BLaER1 treated with 17β-estradiol and CSF1 and Interleukin-3, amounts not matched to agents 10 nM and 100 nM (cell line): ENCODE results near the gene CEACAM19.
"Not testable (repeated sequence)": the region's sequence is repeated elsewhere in the genome, so short reads cannot be mapped to it uniquely, and the experiment has no call there.

Source experiments
- H3K27ac ChIP-seq, 11 experiments: shearing (Covaris generic); formaldehyde crosslinking; 2 replicates each; pipeline ENCODE4 v1.8.1; 2022
- H3K27me3 ChIP-seq, 11 experiments: shearing (Covaris generic); formaldehyde crosslinking; 2 replicates each; pipeline ENCODE4 v1.8.1; 2022
- H3K36me3 ChIP-seq, 11 experiments: shearing (Covaris generic); formaldehyde crosslinking; 2 replicates each; pipeline ENCODE4 v1.8.1; 2022
- H3K4me1 ChIP-seq, 10 experiments: shearing (Covaris generic); formaldehyde crosslinking; 2 replicates each; pipeline ENCODE4 v1.8.1; 2022
- H3K4me2 ChIP-seq, 11 experiments: shearing (Covaris generic); formaldehyde crosslinking; 2 replicates each; pipeline ENCODE4 v1.8.1; 2022
- H3K4me3 ChIP-seq, 10 experiments: shearing (Covaris generic); formaldehyde crosslinking; 2 replicates each; pipeline ENCODE4 v1.8.1; 2022
- H3K9ac ChIP-seq, 11 experiments: shearing (Covaris generic); formaldehyde crosslinking; 2 replicates each; pipeline ENCODE4 v1.8.1; 2022
- H3K9me3 ChIP-seq, 11 experiments: shearing (Covaris generic); formaldehyde crosslinking; replicated peaks in 1 of 11; 2 replicates each; pipeline ENCODE4 v1.8.1; 2022
- H4K20me1 ChIP-seq, 11 experiments: shearing (Covaris generic); formaldehyde crosslinking; 2 replicates each; pipeline ENCODE4 v1.8.1; 2022
- Cebpa-rat ChIP-seq, 11 experiments: shearing (Covaris generic); IDR thresholded peaks; 2 replicates each; pipeline ENCODE4 v1.8.1; 2022

The CEACAM19 gene

GRCh38 chr19:44700547-44700946, 29.3 kb downstream of the CEACAM19 start:
- Histone ChIP-seq H3K27me3 (0 out of 22 replicates have a peak, but pooled peaks cover 0 to 4% (median 0%) of the 10 kb centered on the region in 11 experiments), H3K4me3 (no peak overlapping the region), H3K4me1 (peaks cover 12 to 27% (median 23%) of the 10 kb centered on the region in 10 experiments), H4K20me1 (no peaks in the 10 kb centered on the region), H3K36me3 (no peaks in the 10 kb centered on the region), H3K27ac (no peak overlapping the region), H3K9me3 (no peaks in the 10 kb centered on the region), H3K4me2 (no peak overlapping the region), H3K9ac (no peak overlapping the region)
- no peak for TF ChIP-seq Cebpa-rat (IDR thresholded peaks at IDR 0.05)

- H3K4me2 ChIP-seq, result no peak overlapping the region
- 0 out of 22 replicates have a peak, but pooled peaks cover 0 to 4% (median 0%) of the 10 kb centered on the region in 11 experiments for H3K27me3 ChIP-seq
- H3K9me3 ChIP-seq, result no peaks in the 10 kb centered on the region
- TF ChIP-seq Cebpa-rat (IDR thresholded peaks at IDR 0.05), result no peak
- H3K9ac ChIP-seq, result no peak overlapping the region
- no peaks in the 10 kb centered on the region for H4K20me1 ChIP-seq
- no peaks in the 10 kb centered on the region for H3K36me3 ChIP-seq
- H3K4me1 ChIP-seq, result peaks cover 12 to 24% (median 21%) of the 10 kb centered on the region in 10 experiments
- H3K4me3 ChIP-seq, result no peak overlapping the region
- H3K27ac ChIP-seq, result no peak overlapping the region
These were observed 29.9 kb downstream of the CEACAM19 start for GRCh38 chr19:44701228-44701627.

GRCh38 chr19:44702551-44703176, 31.4 kb downstream of the CEACAM19 start:
- no peaks in the 10 kb centered on the region for H3K9me3 ChIP-seq
- H3K27ac ChIP-seq, result no peak overlapping the region
- H3K9ac ChIP-seq, result no peak overlapping the region
- no peaks in the 10 kb centered on the region for H3K36me3 ChIP-seq
- TF ChIP-seq Cebpa-rat (IDR thresholded peaks at IDR 0.05), result no peak
- H3K4me1 ChIP-seq, result peaks cover 3 to 12% (median 10%) of the 10 kb centered on the region in 10 experiments
- no peak overlapping the region for H3K4me2 ChIP-seq
- H4K20me1 ChIP-seq, result no peaks in the 10 kb centered on the region
- no peaks in the 10 kb centered on the region for H3K27me3 ChIP-seq
- H3K4me3 ChIP-seq, result no peak overlapping the region

- Histone ChIP-seq H3K4me2 (no peak overlapping the region), H3K36me3 (no peaks in the 10 kb centered on the region), H3K9ac (no peak overlapping the region), H3K4me1 (peaks cover 0 to 3% (median 1%) of the 10 kb centered on the region in 10 experiments; a peak in 6 of 20 replicates), H3K4me3 (no peak overlapping the region), H3K9me3 (no peaks in the 10 kb centered on the region), H3K27ac (no peak overlapping the region), H4K20me1 (no peaks in the 10 kb centered on the region), H3K27me3 (no peaks in the 10 kb centered on the region)
- no peak for TF ChIP-seq Cebpa-rat (IDR thresholded peaks at IDR 0.05)
These were observed 32.2 kb downstream of the CEACAM19 start for GRCh38 chr19:44703336-44704078.

- Histone ChIP-seq H3K27ac (no peak overlapping the region), H4K20me1 (no peaks in the 10 kb centered on the region), H3K36me3 (no peaks in the 10 kb centered on the region), H3K9me3 (no peaks in the 10 kb centered on the region), H3K4me3 (no peak overlapping the region), H3K4me2 (no peak overlapping the region), H3K9ac (no peak overlapping the region), H3K27me3 (no peaks in the 10 kb centered on the region), H3K4me1 (peaks cover 0 to 3% (median 1%) of the 10 kb centered on the region in 10 experiments; a peak in 7 of 20 replicates)
- TF ChIP-seq Cebpa-rat (IDR thresholded peaks at IDR 0.05), result no peak
These were observed 33.7 kb downstream of the CEACAM19 start for GRCh38 chr19:44704982-44705381.

- Histone ChIP-seq H3K27me3 (no peaks in the 10 kb centered on the region), H3K9ac (no peak overlapping the region), H3K9me3 (no peaks in the 10 kb centered on the region), H3K27ac (no peak overlapping the region), H3K36me3 (no peaks in the 10 kb centered on the region), H3K4me3 (no peak overlapping the region), H3K4me1 (peaks cover 0 to 9% (median 7%) of the 10 kb centered on the region in 10 experiments; a peak in 17 of 20 replicates), H3K4me2 (no peak overlapping the region), H4K20me1 (no peaks in the 10 kb centered on the region)
- no peak for TF ChIP-seq Cebpa-rat (IDR thresholded peaks at IDR 0.05)
These were observed 34.3 kb downstream of the CEACAM19 start for GRCh38 chr19:44705502-44706010.

- no peaks in the 10 kb centered on the region for H3K27me3 ChIP-seq
- H4K20me1 ChIP-seq, result no peaks in the 10 kb centered on the region
- H3K4me3 ChIP-seq, result no peak overlapping the region
- H3K4me2 ChIP-seq, result no peak overlapping the region
- no peak overlapping the region for H3K27ac ChIP-seq
- H3K4me1 ChIP-seq, result peaks cover 0 to 15% (median 11%) of the 10 kb centered on the region in 10 experiments; a peak in 17 of 20 replicates
- H3K9me3 ChIP-seq, result no peaks in the 10 kb centered on the region
- no peaks in the 10 kb centered on the region for H3K36me3 ChIP-seq
- H3K9ac ChIP-seq, result no peak overlapping the region
- TF ChIP-seq Cebpa-rat (IDR thresholded peaks at IDR 0.05), result no peak
These were observed 35.4 kb downstream of the CEACAM19 start for GRCh38 chr19:44706506-44707236.

GRCh38 chr19:44707794-44708193, 36.5 kb downstream of the CEACAM19 start:
- Histone ChIP-seq H3K4me3 (no peak overlapping the region), H3K36me3 (no peaks in the 10 kb centered on the region), H3K9ac (no peak overlapping the region), H3K27ac (no peak overlapping the region), H3K9me3 (no peaks in the 10 kb centered on the region), H3K4me1 (peaks cover 0 to 15% (median 12%) of the 10 kb centered on the region in 10 experiments; a peak in 17 of 20 replicates), H4K20me1 (no peaks in the 10 kb centered on the region), H3K4me2 (no peak overlapping the region), H3K27me3 (no peaks in the 10 kb centered on the region)
- TF ChIP-seq Cebpa-rat (IDR thresholded peaks at IDR 0.05), result no peak

GRCh38 chr19:44708940-44709339, 37.7 kb downstream of the CEACAM19 start:
- TF ChIP-seq Cebpa-rat (IDR thresholded peaks at IDR 0.05), result no peak

GRCh38 chr19:44709434-44710266, 38.4 kb downstream of the CEACAM19 start:
- H3K9ac ChIP-seq, H3K4me3 ChIP-seq, H4K20me1 ChIP-seq, H3K27me3 ChIP-seq, H3K9me3 ChIP-seq, H3K27ac ChIP-seq, H3K36me3 ChIP-seq: not testable (repeated sequence)
- Histone ChIP-seq H3K4me1 (peaks cover 0 to 16% (median 12%) of the 10 kb centered on the region in 10 experiments; a peak in 17 of 20 replicates), H3K4me2 (peak overlapping the region in 7 of 11 experiments; percentile 12 to 68 (median 54); a peak in 5 of 22 replicates)

More at GRCh38 chr19:44708940-44709339, 37.7 kb downstream of the CEACAM19 start:
- Histone ChIP-seq H3K4me2 (no peak overlapping the region), H3K9ac (no peak overlapping the region), H3K27ac (no peak overlapping the region), H3K36me3 (no peaks in the 10 kb centered on the region), H4K20me1 (no peaks in the 10 kb centered on the region), H3K4me3 (no peak overlapping the region), H3K4me1 (peaks cover 0 to 16% (median 12%) of the 10 kb centered on the region in 10 experiments; a peak in 17 of 20 replicates), H3K27me3 (no peaks in the 10 kb centered on the region), H3K9me3 (0 out of 22 replicates have a peak, but pooled peaks cover 0 to under 1% (median 0%) of the 10 kb centered on the region in 11 experiments)
